ENCODE measurements around the gene SERPINB11.
"Not testable (repeated sequence)": the region's sequence is repeated elsewhere in the genome, so short reads cannot be mapped to it uniquely, and the experiment has no call there.

Gene SERPINB11

DNA sequence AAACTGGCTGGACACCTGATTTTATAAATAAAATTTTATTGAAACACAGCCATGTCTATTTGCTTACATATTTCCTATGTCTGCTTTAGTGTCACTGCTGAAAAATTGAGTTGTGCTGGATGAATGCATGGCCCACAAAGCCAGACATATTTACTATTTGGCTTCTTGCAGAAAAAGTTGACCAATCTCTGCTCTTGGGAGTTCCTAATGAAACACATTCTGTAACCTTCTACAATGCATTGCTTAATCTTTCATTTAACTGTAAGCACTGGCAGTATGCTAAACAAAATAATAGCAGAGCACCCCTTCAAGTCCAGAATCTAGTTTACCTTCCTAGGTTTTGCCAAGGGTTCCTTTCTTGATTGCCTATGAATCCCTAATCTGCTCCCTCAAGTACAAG is 54.8 kb downstream of the SERPINB11 start:
- DNase-seq (ENCODE audit: low spot score in 2 of 2) (no peak), ATAC-seq (ENCODE audit: low read depth) (no peak)
- Mint-ChIP-seq H3K36me3 (peaks cover 3% of the 10 kb centered on the region), H3K4me1 (no peaks in the 10 kb centered on the region), H3K27me3 (no peaks in the 10 kb centered on the region), H3K4me3 (no peak overlapping the region), H3K9me3 (peaks cover 13% of the 10 kb centered on the region), H3K27ac (no peak overlapping the region)

DNA sequence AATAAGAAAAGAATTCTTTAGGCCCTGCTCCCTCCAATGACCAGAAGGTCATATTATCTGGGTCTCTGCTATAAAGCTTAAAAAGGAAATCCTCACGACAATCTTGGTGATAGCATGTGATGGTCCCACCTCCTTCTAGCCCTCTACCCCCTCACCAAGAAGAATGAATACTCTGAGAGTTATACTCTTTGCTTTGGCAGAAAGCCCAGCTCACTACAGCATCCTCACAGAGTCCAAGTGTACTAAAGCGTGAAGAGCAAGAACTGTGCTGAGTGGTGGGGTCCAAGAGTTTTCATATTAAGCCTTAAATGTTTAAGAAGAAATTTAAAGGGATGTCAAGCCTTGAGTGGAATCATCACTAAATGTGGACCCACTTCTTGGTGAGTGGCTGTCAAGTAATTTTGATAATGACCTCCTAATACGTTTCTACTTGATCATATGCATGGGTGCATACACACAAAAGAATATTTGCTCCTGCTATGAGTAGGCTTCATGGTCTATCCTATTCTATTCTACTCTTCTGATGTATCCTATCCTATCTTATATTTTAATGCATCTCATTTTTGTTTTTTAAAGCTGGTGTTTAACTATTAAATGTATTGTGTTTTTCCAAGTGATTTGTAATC is 56.0 kb downstream of the SERPINB11 start:
- H3K4me1 Mint-ChIP-seq = no peaks in the 10 kb centered on the region
- no peak overlapping the region for H3K4me3 Mint-ChIP-seq
- no peak for ATAC-seq (ENCODE audit: low read depth)
- peaks cover 3% of the 10 kb centered on the region for H3K36me3 Mint-ChIP-seq
- peaks cover 13% of the 10 kb centered on the region for H3K9me3 Mint-ChIP-seq
- no peak for DNase-seq (ENCODE audit: low spot score in 2 of 2)
- no peaks in the 10 kb centered on the region for H3K27me3 Mint-ChIP-seq
- no peak overlapping the region for H3K27ac Mint-ChIP-seq

DNA sequence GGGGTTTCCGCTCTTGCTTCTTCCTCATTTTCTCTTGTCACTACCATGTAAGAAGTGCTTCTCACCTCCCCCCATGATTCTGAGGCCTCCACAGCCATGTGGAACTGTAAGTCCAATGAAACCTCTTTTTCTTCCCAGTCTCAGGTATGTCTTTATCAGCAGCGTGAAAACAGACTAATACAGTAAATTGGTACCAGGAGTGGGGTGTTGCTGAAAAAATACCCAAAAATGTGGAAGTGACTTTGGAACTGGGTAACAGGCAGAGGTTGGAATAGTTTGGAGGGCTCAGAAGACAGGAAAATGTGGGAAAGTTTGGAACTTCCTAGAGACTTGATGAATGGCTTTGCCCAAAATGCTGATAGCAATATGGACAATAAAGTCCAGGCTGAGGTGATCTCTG is 57.0 kb downstream of the SERPINB11 start:
- H3K27me3 Mint-ChIP-seq; H3K27ac Mint-ChIP-seq; ATAC-seq (ENCODE audit: low read depth); H3K36me3 Mint-ChIP-seq; H3K4me1 Mint-ChIP-seq; DNase-seq (ENCODE audit: low spot score in 2 of 2); H3K4me3 Mint-ChIP-seq: not testable (repeated sequence)
- H3K9me3 Mint-ChIP-seq = peaks cover 13% of the 10 kb centered on the region

DNA sequence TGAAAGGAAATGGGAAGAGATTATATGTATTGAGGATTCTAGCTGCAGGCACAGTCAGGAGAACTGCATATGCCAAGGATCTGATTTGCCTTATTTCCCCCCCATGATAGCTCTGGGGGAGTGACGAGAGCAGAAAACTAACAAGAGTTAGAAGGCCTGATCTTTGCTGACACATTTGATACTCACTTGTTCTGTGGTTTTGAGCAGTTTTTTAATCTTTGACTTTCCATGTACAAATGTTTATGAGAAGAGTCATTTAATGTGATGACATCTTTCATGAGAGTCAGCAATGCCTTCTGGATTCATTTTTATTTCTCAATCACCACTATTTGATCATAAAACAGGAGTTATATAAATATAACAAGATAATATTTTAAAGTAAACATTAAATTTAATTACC is 59.8 kb downstream of the SERPINB11 start:
- ATAC-seq (ENCODE audit: low read depth) = no peak
- peaks cover 13% of the 10 kb centered on the region for H3K9me3 Mint-ChIP-seq
- H3K4me3 Mint-ChIP-seq = no peak overlapping the region

DNA sequence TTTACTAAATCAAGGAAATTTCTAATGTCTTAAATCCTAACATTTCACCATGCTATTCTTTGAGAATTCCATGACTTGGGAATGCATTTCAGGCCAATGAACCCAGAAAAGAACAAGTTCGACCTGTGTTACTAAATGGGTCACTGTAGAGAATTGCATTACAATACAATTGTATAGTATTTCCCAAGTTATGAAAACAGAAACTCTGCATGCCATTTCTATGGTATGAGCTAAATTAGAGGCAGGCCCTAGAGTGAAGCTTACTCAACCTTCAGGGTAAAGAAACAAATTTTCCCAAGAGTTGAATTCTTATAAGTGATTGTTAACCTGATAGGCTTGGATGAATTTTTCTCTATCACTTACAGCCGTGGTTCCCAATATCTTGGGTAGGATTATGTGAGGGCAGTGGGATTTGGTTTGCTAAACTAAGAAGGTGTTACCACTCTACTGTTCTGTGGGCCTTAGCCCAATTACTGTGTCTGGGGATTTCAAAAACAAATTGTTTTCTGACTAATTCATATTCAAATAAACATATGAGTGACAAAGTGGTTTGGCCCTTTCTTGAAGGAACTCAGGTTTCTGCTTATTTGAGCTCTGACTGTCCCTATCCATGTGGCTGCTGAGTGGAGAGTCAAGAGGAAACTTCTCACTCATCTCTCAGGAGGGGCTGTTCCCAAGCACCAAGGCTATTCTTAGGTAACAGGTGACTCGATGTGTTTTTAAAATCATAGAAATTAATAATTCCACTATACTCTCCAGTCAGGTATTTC is 61.3 kb downstream of the SERPINB11 start:
- no peak overlapping the region for H3K4me3 Mint-ChIP-seq
- no peaks in the 10 kb centered on the region for H3K27me3 Mint-ChIP-seq
- H3K27ac Mint-ChIP-seq = no peak overlapping the region
- H3K4me1 Mint-ChIP-seq = no peaks in the 10 kb centered on the region
- peaks cover 3% of the 10 kb centered on the region for H3K36me3 Mint-ChIP-seq
- H3K9me3 Mint-ChIP-seq = peaks cover 14% of the 10 kb centered on the region
- DNase-seq (ENCODE audit: low spot score in 2 of 2) = no peak
- ATAC-seq (ENCODE audit: low read depth) = no peak

More for the DNA sequence above, 59.8 kb downstream of the SERPINB11 start:
- peaks cover 3% of the 10 kb centered on the region for H3K36me3 Mint-ChIP-seq
- no peaks in the 10 kb centered on the region for H3K27me3 Mint-ChIP-seq
- H3K27ac Mint-ChIP-seq = no peak overlapping the region
- no peaks in the 10 kb centered on the region for H3K4me1 Mint-ChIP-seq
- no peak for DNase-seq (ENCODE audit: low spot score in 2 of 2)

DNA sequence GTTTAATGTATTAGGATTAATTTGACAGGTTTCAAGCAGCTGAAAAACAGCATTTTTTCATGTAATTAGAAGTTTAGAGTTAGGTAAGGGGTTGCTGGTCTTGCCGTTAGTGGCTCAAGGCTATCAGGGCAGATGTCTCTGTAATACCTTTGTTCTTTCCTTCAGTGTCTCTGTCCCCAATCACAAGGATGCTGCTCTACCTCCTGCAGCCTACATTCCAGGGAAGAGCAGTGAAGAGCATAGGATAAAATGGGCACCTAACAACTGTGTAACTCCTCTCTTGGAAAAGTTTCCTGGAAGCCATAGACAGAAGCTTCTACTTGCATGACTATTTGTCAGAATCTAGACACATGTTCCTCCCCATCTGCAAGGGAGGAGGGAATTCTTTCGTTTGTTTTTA is 63.1 kb downstream of the SERPINB11 start:
- DNase-seq (ENCODE audit: low spot score in 2 of 2) = no peak
- Mint-ChIP-seq H3K4me1 (no peaks in the 10 kb centered on the region), H3K27me3 (no peaks in the 10 kb centered on the region), H3K4me3 (no peak overlapping the region), H3K36me3 (no peaks in the 10 kb centered on the region), H3K27ac (no peak overlapping the region), H3K9me3 (peaks cover 3% of the 10 kb centered on the region)
- no peak for ATAC-seq (ENCODE audit: low read depth)
